HepG2 (cell line): ENCODE results near the gene MGARP. TPM values are rescaled to one million over a fixed set of nuclear protein-coding genes. Genes with fewer than 3 reads are reported as not detected.
A peak's percentile ranks its signal among the peaks of the same experiment; 100 is the strongest.

Experiments
- DR1 ChIP-seq: sonication (generic); formaldehyde crosslinking; IDR thresholded peaks from 2 replicates; pipeline ENCODE4 v1.8.0; 2021; ENCODE audit warnings: mild to moderate bottlenecking, missing genetic modification reagents, inconsistent platforms
- FOXK2 ChIP-seq: fragments of 450-650 bp; IDR thresholded peaks from 2 replicates; pipeline ENCODE4 v1.6.1; 2016
- GPN1 ChIP-seq: sonication (generic); formaldehyde crosslinking; IDR thresholded peaks from 2 replicates; pipeline ENCODE4 v1.5.1; 2020; ENCODE audit warnings: missing genetic modification reagents, borderline replicate concordance
- GRHL1 ChIP-seq: sonication (generic); formaldehyde crosslinking; conservative IDR thresholded peaks from 2 replicates; pipeline ENCODE4 v1.8.0; 2022; ENCODE audit warnings: missing genetic modification reagents
- KLF16 ChIP-seq, 2 experiments: sonication (generic) in 1 of 2; formaldehyde crosslinking in 1 of 2; IDR thresholded peaks; 2 replicates each; pipeline versions ENCODE4 v1.6.1 to v1.8.0; 2016 to 2023; ENCODE audit warnings: missing genetic modification reagents in 2 of 2, missing compliant biosample characterization in 1 of 2
- MAFK ChIP-seq, 2 experiments: IDR thresholded peaks in 1 of 2; conservative IDR thresholded peaks in 1 of 2; 2 replicates each; pipeline ENCODE4 v1.6.1; 2011; ENCODE audit warnings: improper control_type of control experiment in 2 of 2, low read length in 2 of 2
- MBD4 ChIP-seq: IDR thresholded peaks from 2 replicates; pipeline ENCODE4 v1.6.1; 2012; ENCODE audit warnings: low read length, inconsistent platforms, borderline replicate concordance
- NFAT5 ChIP-seq: sonication (generic); formaldehyde crosslinking; IDR thresholded peaks from 2 replicates; pipeline ENCODE4 v1.4.0; 2020; ENCODE audit warnings: missing genetic modification reagents
- NPAS2 ChIP-seq: sonication (generic); formaldehyde crosslinking; IDR thresholded peaks from 2 replicates; pipeline ENCODE4 v1.8.0; 2022; ENCODE audit warnings: mild to moderate bottlenecking, missing genetic modification reagents, borderline replicate concordance
- NR2F2 ChIP-seq: IDR thresholded peaks from 2 replicates; pipeline ENCODE4 v1.6.1; 2012; ENCODE audit warnings: low read depth, inconsistent platforms, borderline replicate concordance
- ZMAT3 ChIP-seq: sonication (generic); formaldehyde crosslinking; conservative IDR thresholded peaks from 2 replicates; pipeline ENCODE4 v1.7.0; 2021; ENCODE audit warnings: missing genetic modification reagents
- ZMYM2 ChIP-seq: sonication (generic); formaldehyde crosslinking; IDR thresholded peaks from 2 replicates; pipeline ENCODE4 v1.8.0; 2022; ENCODE audit warnings: mild to moderate bottlenecking, missing genetic modification reagents
- ZNF160 ChIP-seq: sonication (generic); formaldehyde crosslinking; IDR thresholded peaks from 2 replicates; pipeline ENCODE4 v1.8.0; 2022; ENCODE audit warnings: mild to moderate bottlenecking, inconsistent platforms, missing genetic modification reagents
- ZNF180 ChIP-seq: sonication (generic); formaldehyde crosslinking; IDR thresholded peaks from 2 replicates; pipeline ENCODE4 v1.4.0; 2020; ENCODE audit warnings: low read depth, missing genetic modification reagents, borderline replicate concordance
- ZNF263 ChIP-seq: sonication (generic); formaldehyde crosslinking; IDR thresholded peaks from 2 replicates; pipeline ENCODE4 v1.4.0; 2020; ENCODE audit warnings: missing genetic modification reagents
- ZNF30 ChIP-seq: sonication (generic); formaldehyde crosslinking; IDR thresholded peaks from 2 replicates; pipeline ENCODE4 v1.5.0; 2020; ENCODE audit warnings: mild to moderate bottlenecking, missing genetic modification reagents
- ZNF367 ChIP-seq: sonication (generic); formaldehyde crosslinking; IDR thresholded peaks from 2 replicates; pipeline ENCODE4 v1.4.0; 2020; ENCODE audit warnings: missing genetic modification reagents, borderline replicate concordance
- ZNF639 ChIP-seq: conservative IDR thresholded peaks from 2 replicates; pipeline ENCODE4 v1.6.1; 2018; ENCODE audit warnings: missing genetic modification reagents
- ZNF670 ChIP-seq: sonication (generic); formaldehyde crosslinking; IDR thresholded peaks from 2 replicates; pipeline ENCODE4 v1.8.0; 2022; ENCODE audit warnings: mild to moderate bottlenecking, missing genetic modification reagents, borderline replicate concordance
- ZNF792 ChIP-seq: IDR thresholded peaks from 2 replicates; pipeline ENCODE4 v1.6.1; 2016
- polyA plus RNA-seq, 8 experiments: library from polyadenylated mRNA; depleted of rRNA in 3 of 8; stranded (reverse) in 7 of 8; unstranded in 1 of 8; fragments of >200 nt; fragmentation: Illumina TruSeq in 4 of 8; extraction: Trizol in 4 of 8; gene quantifications; 2 replicates each; pipeline versions ENCODE4 v1.2.1 to v1.2.3, GENCODE V29; 2011 to 2016; ENCODE audit warnings: low read depth in 4 of 8, missing spikeins in 1 of 8, mixed read lengths in 1 of 8; ENCODE audit not compliant: insufficient read depth in 1 of 8
- total RNA-seq, 5 experiments: library from RNA; depleted of rRNA; stranded (reverse); fragments of >200 nt; fragmentation: Illumina TruSeq; extraction: Trizol; gene quantifications; 2 replicates each; pipeline ENCODE4 v1.2.3, GENCODE V29; 2016; ENCODE audit warnings: low read depth in 1 of 5
- TF ChIP-seq, protein P1 (sequence below): IDR thresholded peaks from 2 replicates; pipeline ENCODE4 v1.6.1; 2016; ENCODE audit warnings: low read depth

Gene MGARP
- total and polyA plus RNA-seq, 2 of the 13 experiments (the other 11 are each of a cell fraction or from before 2014, with no cell fraction given) = 0.11 to 0.13 TPM

- TF ChIP-seq ZNF160 (CRISPR knock-in tag) (peak; percentile 74; the same call in 1 of the 2 replicates), ZMAT3 (CRISPR knock-in tag) (0 out of 2 replicates have a peak, but pooled peaks have one; percentile 57), FOXK2 (no peak), ZMYM2 (CRISPR knock-in tag) (no peak), ZNF30 (CRISPR knock-in tag) (no peak), NFAT5 (CRISPR knock-in tag) (no peak), ZNF670 (no peak), KLF16 (CRISPR knock-in tag; IDR thresholded peaks at IDR 0.05) (peak in 1 of 2 experiments; percentile 66; a peak in 1 of 4 replicates), ZNF263 (CRISPR knock-in tag) (no peak), DR1 (CRISPR knock-in tag) (peak; percentile 91; the same call in 1 of the 2 replicates), MAFK (conservative IDR thresholded peaks at IDR 0.05 in 1 of 2, IDR thresholded peaks at IDR 0.05 in 1 of 2; ENCODE audit: low read length in 2 of 2) (peak; percentile 38 to 53; a peak in 3 of 4 replicates), GRHL1 (CRISPR knock-in tag) (no peak), ZNF367 (no peak), ZNF180 (CRISPR knock-in tag) (no peak), NPAS2 (CRISPR knock-in tag) (no peak), NR2F2 (no peak), MBD4 (no peak), GPN1 (CRISPR knock-in tag) (no peak), ZNF792 (CRISPR knock-in tag) (peak; percentile 75; the same call in 1 of the 2 replicates), ZNF639 (peak; percentile 58; the same call in 1 of the 2 replicates)
- TF ChIP-seq, protein P1, sequence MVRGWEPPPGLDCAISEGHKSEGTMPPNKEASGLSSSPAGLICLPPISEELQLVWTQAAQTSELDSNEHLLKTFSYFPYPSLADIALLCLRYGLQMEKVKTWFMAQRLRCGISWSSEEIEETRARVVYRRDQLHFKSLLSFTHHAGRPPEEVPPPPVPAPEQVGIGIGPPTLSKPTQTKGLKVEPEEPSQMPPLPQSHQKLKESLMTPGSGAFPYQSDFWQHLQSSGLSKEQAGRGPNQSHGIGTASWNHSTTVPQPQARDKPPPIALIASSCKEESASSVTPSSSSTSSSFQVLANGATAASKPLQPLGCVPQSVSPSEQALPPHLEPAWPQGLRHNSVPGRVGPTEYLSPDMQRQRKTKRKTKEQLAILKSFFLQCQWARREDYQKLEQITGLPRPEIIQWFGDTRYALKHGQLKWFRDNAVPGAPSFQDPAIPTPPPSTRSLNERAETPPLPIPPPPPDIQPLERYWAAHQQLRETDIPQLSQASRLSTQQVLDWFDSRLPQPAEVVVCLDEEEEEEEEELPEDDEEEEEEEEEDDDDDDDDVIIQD (CRISPR knock-in tag) = 0 out of 2 replicates have a peak, but pooled peaks have one; percentile 51
Measured at GRCh38 chr4:139301113-139301820, 21.2 kb upstream of the MGARP start, which contains the start of gene NAA15 (continued).
